Ovary (tissue), 9 donors: ENCODE results near the gene PPM1M. TPM values are rescaled to one million over a fixed set of nuclear protein-coding genes. Genes with fewer than 3 reads are reported as not detected.

Experiments
- DNase-seq, 5 donors: peaks; one replicate each; pipeline ENCODE4 v3.0.0-alpha.2; 2019 to 2020
- H3K27ac ChIP-seq, 2 donors: fragments of 200-600 bp; one replicate each; pipeline versions ENCODE4 v1.5.1 to v1.8.0; 2019 to 2022
- H3K27me3 ChIP-seq: fragments of 200-600 bp; one replicate; pipeline ENCODE4 v1.8.0; 2022
- H3K36me3 ChIP-seq: fragments of 200-600 bp; sonication (generic); one replicate; pipeline ENCODE4 v1.5.1; 2019
- H3K4me1 ChIP-seq: one replicate; pipeline ENCODE4 v1.8.1; 2013; ENCODE audit warnings: mild to moderate bottlenecking, moderate library complexity; ENCODE audit not compliant: insufficient read depth
- H3K4me3 ChIP-seq: fragments of 200-600 bp; sonication (generic); one replicate; pipeline ENCODE4 v1.5.1; 2017
- H3K9me3 ChIP-seq, 2 donors: fragments of 200-600 bp in 1 of 2; sonication (generic) in 1 of 2; one replicate each; pipeline versions ENCODE4 v1.5.1 to v1.8.1; 2013 to 2019; ENCODE audit warnings: mild to moderate bottlenecking in 1 of 2, moderate library complexity in 1 of 2
- CTCF ChIP-seq, 3 donors: fragments of 450-650 bp in 2 of 3; fragments of 200-600 bp in 1 of 3; IDR thresholded peaks; one replicate each; pipeline versions ENCODE4 v1.5.1 to v1.8.0; 2016 to 2022; ENCODE audit warnings: antibody characterized with exemption in 3 of 3, mild to moderate bottlenecking in 1 of 3
- EP300 ChIP-seq: sonication (generic); formaldehyde crosslinking; IDR thresholded peaks from one replicate; pipeline ENCODE4 v1.6.1; 2017; ENCODE audit warnings: antibody characterized with exemption
- POLR2A ChIP-seq: fragments of 450-650 bp; IDR thresholded peaks from one replicate; pipeline ENCODE4 v1.6.1; 2017; ENCODE audit warnings: antibody characterized with exemption, mild to moderate bottlenecking, moderate library complexity
- WGBS, 3 donors: extraction: QIAGEN DNeasy Blood & Tissue Kit in 1 of 3; methylation state at CpG; one replicate each; pipeline versions ENCODE4 v1.1.5 to v1.1.7; 2013 to 2017; 5-methylcytosine and 5-hydroxymethylcytosine counted together
- intact Hi-C, 4 donors: fragments of 100-400 bp; cut with DNase I; formaldehyde crosslinking; loops; one replicate each; pipeline versions ENCODE4 v1.11.0 to v1.15.1; 2022 to 2023
- polyA plus RNA-seq, 2 donors: library from polyadenylated mRNA; stranded (reverse); fragments of 200-250 nt in 1 of 2; fragments of 350-450 nt in 1 of 2; fragmentation: Illumina TruSeq in 1 of 2; extraction: RNeasy Lipid Tissue Mini Kit (QIAGEN cat#74804) in 1 of 2; gene quantifications; one replicate each; pipeline ENCODE4 v1.2.3, GENCODE V29; 2013 to 2014
- total RNA-seq, 7 donors: library from RNA; depleted of rRNA in 2 of 7; stranded (reverse); fragments of >200 nt in 2 of 7; fragmentation: NEBNext Ultra II Directional in 3 of 7; extraction: Animal tissue kit (Norgen Biotek cat#: 25700) in 3 of 7; gene quantifications; one replicate each; pipeline versions ENCODE4 v1.1.0 to v1.2.4, GENCODE V29; 2016 to 2023
- donor health status: DM: no; HTN: no; CAD: no; lungs with moderate emphysema.
- donor health status: DM: no; HTN: no; CAD: no.
- donor health status: Bipolar disorder and iron deficiency.
- donor health status: DM: yes; HTN: yes; CAD: no.
- donor health status: DM: no; HTN: no; CAD: no.
- donor health status: DM: yes; HTN: yes; CAD: no.

PPM1M gene
- total and polyA plus RNA-seq, 9 donors = 15.4 to 48.4 (median 25.7) TPM

DNA sequence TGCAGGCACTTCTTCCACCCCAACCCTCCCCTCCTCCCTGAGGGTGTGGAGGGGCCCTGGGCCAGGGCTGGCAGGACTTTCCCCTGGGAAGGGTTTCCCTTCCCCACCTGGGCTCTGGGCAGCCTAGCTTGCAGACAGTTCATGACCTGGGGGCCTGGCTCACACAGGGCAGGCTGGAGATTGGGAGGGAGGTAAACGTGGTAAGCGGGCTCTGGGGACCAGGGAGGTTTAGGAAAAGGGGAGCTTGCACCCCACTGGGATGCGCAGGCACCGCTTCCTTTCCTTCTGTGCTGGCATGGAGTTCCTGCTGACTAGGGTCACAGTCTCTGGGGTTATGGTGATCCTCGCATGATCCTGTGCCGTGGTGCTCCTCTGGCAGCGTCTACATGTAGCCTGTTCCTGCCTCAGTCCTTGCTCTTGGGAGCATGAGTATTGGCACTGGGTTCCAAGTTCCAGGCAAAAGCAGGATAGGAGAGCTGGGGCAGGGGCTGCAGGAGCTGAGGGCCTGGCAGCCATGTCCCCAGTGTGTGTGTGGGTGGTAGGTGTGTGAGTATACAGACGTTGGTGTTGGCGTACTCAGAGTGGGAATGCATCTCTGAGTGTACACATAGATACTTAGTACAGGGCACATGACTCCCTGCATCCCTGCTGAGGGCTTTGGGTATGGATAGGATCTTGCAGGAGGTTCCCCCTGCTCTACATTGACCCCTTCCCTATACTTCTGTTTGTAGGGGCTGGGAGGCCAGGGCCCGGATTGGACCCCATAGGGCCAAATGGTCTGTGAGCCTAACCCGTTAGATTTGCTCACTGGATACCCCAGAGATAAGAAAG lies 49.0 kb downstream of the PPM1M start:
- H3K9me3 ChIP-seq = no peaks in the 10 kb centered on the region
- H3K27me3 ChIP-seq = no peaks in the 10 kb centered on the region
- H3K4me1 ChIP-seq = peaks cover 6% of the 10 kb centered on the region
- H3K27ac ChIP-seq = no peak overlapping the region
- 65 to 71% (median 70%) methylated on average over 11 of the region's 11 CpGs for WGBS, 3 donors
- no peak for DNase-seq
- H3K4me3 ChIP-seq = no peak overlapping the region
- intact Hi-C loops = loop anchor here in 3 of 4 donors (5.0 kb wide), 1 partner anchor 48 kb away; no protein-coding TSS in a partner anchor
- no peak for TF ChIP-seq EP300
- TF ChIP-seq POLR2A = no peak
- TF ChIP-seq CTCF (IDR thresholded peaks at IDR 0.05) = no peak
- no peaks in the 10 kb centered on the region for H3K36me3 ChIP-seq

DNA sequence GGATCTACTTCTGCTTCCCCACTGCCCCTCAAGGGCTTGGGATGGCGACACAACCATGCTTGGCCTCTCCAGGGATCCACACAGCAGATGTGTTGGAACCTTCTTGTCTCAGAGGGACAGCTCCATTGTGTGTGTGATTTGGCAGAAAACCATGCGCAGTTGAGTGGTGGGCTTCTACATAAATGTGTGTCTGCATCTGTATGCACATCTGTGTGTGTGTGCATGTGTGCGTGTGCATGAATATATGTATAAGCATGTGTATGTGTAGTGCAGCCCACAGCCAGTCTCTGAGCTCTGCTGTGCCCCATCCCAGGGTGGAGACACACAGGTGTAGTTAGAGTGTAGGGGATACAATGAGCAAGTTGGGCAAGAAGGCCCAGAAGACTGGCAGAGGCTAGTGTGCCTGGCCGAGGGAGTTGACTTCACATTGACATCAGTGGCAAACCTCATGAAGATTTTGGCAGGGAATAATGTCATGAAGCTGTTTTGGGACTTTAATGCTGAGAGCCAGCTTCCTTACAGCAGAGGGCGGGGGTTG lies 50.2 kb downstream of the PPM1M start:
- H3K4me3 ChIP-seq = no peak overlapping the region
- no peak for DNase-seq
- no peak overlapping the region for H3K27ac ChIP-seq
- TF ChIP-seq POLR2A = no peak
- TF ChIP-seq EP300 = no peak
- TF ChIP-seq CTCF (IDR thresholded peaks at IDR 0.05) = no peak
- 82 to 89% (median 85%) methylated on average over 5 of the region's 5 CpGs for WGBS, 3 donors
- H3K4me1 ChIP-seq = peaks cover 15% of the 10 kb centered on the region
- H3K27me3 ChIP-seq = no peaks in the 10 kb centered on the region
- no peaks in the 10 kb centered on the region for H3K9me3 ChIP-seq
- no peaks in the 10 kb centered on the region for H3K36me3 ChIP-seq
- intact Hi-C loops = no loop called here

DNA sequence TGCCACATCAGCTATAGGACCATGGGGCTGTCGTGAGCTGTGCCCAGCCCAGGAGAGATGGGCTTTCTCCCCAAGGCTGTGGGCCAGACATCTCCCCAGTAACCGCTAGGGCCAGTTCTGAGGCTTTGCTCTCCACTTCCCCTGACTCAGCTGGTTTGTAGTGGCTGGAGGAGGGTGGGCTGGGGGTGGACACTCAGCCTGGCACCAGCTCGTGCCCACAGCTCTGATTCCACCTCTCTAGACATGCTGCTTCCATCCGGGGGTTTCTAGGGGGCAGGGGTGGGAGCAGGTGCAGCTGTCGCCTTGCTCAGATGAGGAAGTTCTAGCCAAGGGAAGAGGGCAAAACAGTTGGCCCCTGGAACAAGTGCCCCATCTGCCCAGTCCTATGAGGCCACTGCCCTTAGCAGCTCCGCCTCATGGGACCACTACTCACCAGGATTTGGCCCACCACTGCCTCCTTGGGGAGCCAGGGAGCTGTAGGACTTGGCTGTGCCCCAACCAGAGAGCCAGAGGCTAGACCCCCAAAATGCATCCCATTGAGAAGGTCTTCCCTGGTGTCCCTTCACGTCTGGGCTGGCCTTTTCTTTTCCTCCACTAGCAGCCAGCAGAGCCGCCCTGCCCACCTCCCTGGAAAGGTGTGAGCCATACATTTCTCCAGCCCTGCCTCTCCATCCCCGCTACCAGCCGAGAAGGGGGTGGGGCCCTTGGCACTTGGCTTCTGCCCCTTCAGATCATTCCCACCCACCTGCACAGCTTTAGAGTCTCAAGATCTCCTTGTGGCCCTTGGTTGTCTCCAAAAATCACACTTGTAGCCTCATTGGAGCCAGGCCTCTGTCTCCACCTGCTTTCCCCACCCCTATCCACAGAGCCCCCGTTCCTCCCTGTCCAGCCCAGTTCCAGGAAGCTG lies 51.9 kb downstream of the PPM1M start:
- no peak for TF ChIP-seq CTCF (IDR thresholded peaks at IDR 0.05)
- no peak for TF ChIP-seq POLR2A
- no peak for TF ChIP-seq EP300
- DNase-seq = no peak
- Histone ChIP-seq H3K27ac (no peak overlapping the region), H3K4me1 (peaks cover 19% of the 10 kb centered on the region), H3K36me3 (no peaks in the 10 kb centered on the region), H3K27me3 (no peaks in the 10 kb centered on the region), H3K9me3 (no peaks in the 10 kb centered on the region), H3K4me3 (no peak overlapping the region)
- intact Hi-C loops = no loop called here
- 69 to 73% (median 72%) methylated on average over 11 of the region's 11 CpGs for WGBS, 3 donors
